Chondrocyte (in vitro differentiated cells): ENCODE results near the gene DOK5. TPM values are rescaled to one million over a fixed set of nuclear protein-coding genes. Genes with fewer than 3 reads are reported as not detected.

Experiments used
- DNase-seq: peaks from one replicate; pipeline ENCODE4 v3.0.0; 2021; ENCODE audit warnings: mixed read lengths, low spot score
- H3K27ac Mint-ChIP-seq: one replicate; pipeline ENCODE4 v1.8.0; 2021; ENCODE audit warnings: mild to moderate bottlenecking, moderate library complexity, mixed read lengths; ENCODE audit not compliant: unreplicated experiment
- H3K27me3 Mint-ChIP-seq: 2 replicates; pipeline ENCODE4 v1.8.0; 2021; ENCODE audit warnings: low read depth, mixed read lengths
- H3K36me3 Mint-ChIP-seq: 2 replicates; pipeline ENCODE4 v1.8.0; 2021; ENCODE audit warnings: low read depth, mixed read lengths
- H3K4me1 Mint-ChIP-seq: 2 replicates; pipeline ENCODE4 v1.8.0; 2021; ENCODE audit warnings: low read depth, mild to moderate bottlenecking, mixed read lengths
- H3K4me3 Mint-ChIP-seq: one replicate; pipeline ENCODE4 v1.8.0; 2021; ENCODE audit warnings: mild to moderate bottlenecking, moderate library complexity, mixed read lengths; ENCODE audit not compliant: unreplicated experiment
- H3K9me3 Mint-ChIP-seq: 2 replicates; pipeline ENCODE4 v1.8.0; 2021; ENCODE audit warnings: low read depth, mixed read lengths
- total RNA-seq: library from RNA; stranded (reverse); gene quantifications from 3 replicates; pipeline ENCODE4 v1.2.1, GENCODE V29; 2021
- TF ChIP-seq, protein P1 (sequence below): fragments of 200-600 bp; sonication (generic); IDR thresholded peaks from 2 replicates; pipeline ENCODE4 v1.5.0; 2021; ENCODE audit warnings: antibody characterized with exemption, mild to moderate bottlenecking, moderate library complexity

DOK5 gene
- total RNA-seq, 1 donor from 2014 or later: 8.7 TPM

DNA sequence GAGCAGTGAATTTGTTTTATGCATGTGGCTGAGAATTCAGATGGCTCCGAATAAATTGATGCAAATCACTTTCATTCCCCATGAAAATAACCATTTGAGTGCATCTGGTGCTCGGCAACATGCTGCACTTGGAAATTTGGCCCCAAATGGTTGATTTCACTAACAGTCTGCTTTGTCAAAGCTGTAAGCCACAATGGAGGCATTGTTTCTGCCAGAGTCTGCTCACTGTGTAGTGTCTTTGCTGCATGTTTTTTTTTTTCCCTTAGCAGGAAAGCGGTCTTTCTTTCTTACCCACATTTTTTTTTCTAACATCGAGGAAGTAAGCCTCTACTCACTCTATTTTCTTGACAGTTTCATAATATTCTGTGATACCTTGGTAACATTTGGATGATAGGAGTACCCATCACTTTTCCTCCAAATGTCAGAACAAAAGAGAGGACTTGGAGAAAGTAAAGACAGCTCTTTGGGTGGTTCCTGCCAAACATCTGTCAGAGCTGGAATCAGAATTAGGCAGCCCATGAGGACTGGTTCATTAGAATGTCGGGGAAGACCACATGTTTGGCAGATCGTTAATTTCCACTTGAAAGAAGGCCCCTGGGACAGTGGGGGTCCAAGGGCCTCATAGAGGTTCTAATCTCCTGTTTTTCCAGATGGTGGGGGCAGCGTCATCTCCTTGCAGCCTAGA is 149.5 kb downstream of the DOK5 start:
- Mint-ChIP-seq H3K36me3 (no peaks in the 10 kb centered on the region), H3K9me3 (no peaks in the 10 kb centered on the region), H3K27ac (no peak overlapping the region), H3K4me3 (no peak overlapping the region), H3K4me1 (peaks cover 27% of the 10 kb centered on the region), H3K27me3 (no peaks in the 10 kb centered on the region)
- no peak for DNase-seq
- TF ChIP-seq, protein P1, sequence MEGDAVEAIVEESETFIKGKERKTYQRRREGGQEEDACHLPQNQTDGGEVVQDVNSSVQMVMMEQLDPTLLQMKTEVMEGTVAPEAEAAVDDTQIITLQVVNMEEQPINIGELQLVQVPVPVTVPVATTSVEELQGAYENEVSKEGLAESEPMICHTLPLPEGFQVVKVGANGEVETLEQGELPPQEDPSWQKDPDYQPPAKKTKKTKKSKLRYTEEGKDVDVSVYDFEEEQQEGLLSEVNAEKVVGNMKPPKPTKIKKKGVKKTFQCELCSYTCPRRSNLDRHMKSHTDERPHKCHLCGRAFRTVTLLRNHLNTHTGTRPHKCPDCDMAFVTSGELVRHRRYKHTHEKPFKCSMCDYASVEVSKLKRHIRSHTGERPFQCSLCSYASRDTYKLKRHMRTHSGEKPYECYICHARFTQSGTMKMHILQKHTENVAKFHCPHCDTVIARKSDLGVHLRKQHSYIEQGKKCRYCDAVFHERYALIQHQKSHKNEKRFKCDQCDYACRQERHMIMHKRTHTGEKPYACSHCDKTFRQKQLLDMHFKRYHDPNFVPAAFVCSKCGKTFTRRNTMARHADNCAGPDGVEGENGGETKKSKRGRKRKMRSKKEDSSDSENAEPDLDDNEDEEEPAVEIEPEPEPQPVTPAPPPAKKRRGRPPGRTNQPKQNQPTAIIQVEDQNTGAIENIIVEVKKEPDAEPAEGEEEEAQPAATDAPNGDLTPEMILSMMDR: no peak

DNA sequence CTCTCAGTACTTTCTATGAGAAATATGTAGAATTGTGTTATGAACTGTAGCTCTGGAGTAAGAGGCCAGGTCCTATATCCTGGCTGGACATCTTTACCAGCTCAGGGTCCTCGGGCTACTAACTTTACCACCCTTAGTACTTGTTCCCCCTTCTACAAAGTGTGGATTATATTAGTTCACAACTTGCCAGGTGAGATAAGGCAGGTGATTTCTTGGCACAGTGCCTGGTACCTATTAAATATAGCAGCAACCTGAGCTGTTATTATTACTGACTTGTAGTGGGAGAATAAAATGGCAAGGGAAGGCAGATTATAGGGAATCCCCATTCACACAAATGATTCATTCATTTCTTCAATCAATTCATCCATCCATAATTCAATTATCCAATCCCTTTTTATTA is 150.1 kb downstream of the DOK5 start:
- no peak for DNase-seq
- Mint-ChIP-seq H3K36me3 (no peaks in the 10 kb centered on the region), H3K27me3 (no peaks in the 10 kb centered on the region), H3K9me3 (no peaks in the 10 kb centered on the region), H3K4me3 (no peak overlapping the region), H3K4me1 (peaks cover 25% of the 10 kb centered on the region), H3K27ac (no peak overlapping the region)
- TF ChIP-seq, protein P1: no peak

DNA sequence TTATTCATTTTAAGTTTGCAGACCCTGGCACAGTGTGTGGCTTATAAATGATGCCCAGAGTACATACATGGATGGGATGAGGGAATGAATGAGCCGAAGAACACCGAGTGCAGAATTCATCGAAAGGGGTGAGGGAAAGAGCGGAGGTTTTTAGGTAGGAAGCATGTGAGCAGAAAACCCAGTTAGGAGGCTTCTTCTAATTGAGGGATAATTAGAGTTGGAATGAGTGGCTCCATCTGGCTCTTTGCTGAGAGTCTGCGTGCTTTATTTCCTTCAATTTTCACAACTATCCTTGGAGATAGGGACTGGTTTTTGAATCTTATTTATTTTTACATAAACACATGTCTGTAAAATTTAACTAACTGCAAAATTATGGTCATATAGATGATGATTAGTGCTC is 150.7 kb downstream of the DOK5 start:
- no peak for DNase-seq

DNA sequence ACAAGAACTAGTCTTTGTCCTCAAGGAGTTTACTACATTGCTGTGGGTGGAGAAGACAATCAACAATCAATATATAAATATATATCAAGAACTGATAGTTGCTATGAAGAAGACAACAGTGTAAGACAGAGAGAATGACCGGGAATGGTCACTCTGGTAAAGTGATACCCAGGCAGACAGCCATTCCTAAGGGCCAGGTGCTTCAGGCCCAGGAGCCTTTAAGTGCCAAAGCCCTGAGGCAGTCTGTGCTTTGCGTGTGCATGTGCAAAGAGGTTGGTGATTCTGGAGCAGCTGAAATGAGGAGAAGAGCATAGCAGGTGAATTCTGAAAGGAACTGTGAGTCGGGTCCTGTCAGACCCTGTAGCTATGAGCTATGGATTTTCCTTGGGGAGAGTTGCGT is 154.2 kb downstream of the DOK5 start:
- no peak for DNase-seq
- Mint-ChIP-seq H3K4me1 (peaks cover 14% of the 10 kb centered on the region), H3K36me3 (no peaks in the 10 kb centered on the region), H3K4me3 (no peak overlapping the region), H3K27ac (no peak overlapping the region), H3K9me3 (no peaks in the 10 kb centered on the region), H3K27me3 (no peaks in the 10 kb centered on the region)
- TF ChIP-seq, protein P1: no peak

More for the DNA sequence above, 150.7 kb downstream of the DOK5 start:
- H3K4me1 Mint-ChIP-seq: peaks cover 25% of the 10 kb centered on the region
- no peaks in the 10 kb centered on the region for H3K27me3 Mint-ChIP-seq
- H3K27ac Mint-ChIP-seq: no peak overlapping the region
- H3K9me3 Mint-ChIP-seq: no peaks in the 10 kb centered on the region
- TF ChIP-seq, protein P1: no peak
- no peak overlapping the region for H3K4me3 Mint-ChIP-seq
- H3K36me3 Mint-ChIP-seq: no peaks in the 10 kb centered on the region

DNA sequence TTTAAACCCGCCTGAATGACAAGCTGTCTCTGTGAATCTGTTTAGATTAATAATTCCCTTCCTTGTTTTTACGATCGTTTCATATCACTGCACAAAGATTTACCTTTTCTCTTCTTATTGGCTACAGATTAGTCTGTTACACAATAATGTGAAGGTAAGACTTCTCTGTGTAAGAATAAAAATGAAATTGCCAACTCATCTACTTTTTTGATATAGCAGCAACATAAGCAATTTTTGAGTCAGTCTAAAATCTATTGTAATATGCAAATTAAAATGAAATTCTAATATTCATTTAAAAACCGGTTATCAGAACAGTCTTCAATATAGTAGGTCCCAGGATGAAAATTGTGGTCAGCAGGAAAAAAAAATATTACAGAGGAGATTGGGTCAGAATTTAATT is 155.2 kb downstream of the DOK5 start:
- H3K9me3 Mint-ChIP-seq: no peaks in the 10 kb centered on the region
- no peak overlapping the region for H3K27ac Mint-ChIP-seq
- H3K4me1 Mint-ChIP-seq: peaks cover 8% of the 10 kb centered on the region
- H3K27me3 Mint-ChIP-seq: no peaks in the 10 kb centered on the region
- TF ChIP-seq, protein P1: no peak
- no peak overlapping the region for H3K4me3 Mint-ChIP-seq
- peaks cover 1% of the 10 kb centered on the region for H3K36me3 Mint-ChIP-seq
- no peak for DNase-seq
